HCT116 (cell line): Measurements from ENCODE around the gene PI4KA. TPM values are rescaled to one million over a fixed set of nuclear protein-coding genes. Genes with fewer than 3 reads are reported as not detected.

Source experiments
- ATAC-seq: fragments of 200-7000 bp; cut with Tn5 transposase; 2 replicates; pipeline ENCODE4 v1.9.1; 2020; ENCODE audit warnings: mild to moderate bottlenecking, moderate library complexity
- BruUV-seq: library from RNA; stranded (reverse); fragments of 400-500 nt; replicated peaks from 2 replicates; lab custom pipeline; 2021; lab: Mats Ljungman, UMichigan
- CTCF ChIA-PET: fragments of 300-600 bp; sonication (Branson Sonifier 250); formaldehyde crosslinking; loops from one replicate; lab custom pipeline; 2021; ENCODE audit warnings: antibody characterized with exemption; lab: Charles Lee
- POLR2A ChIA-PET: fragments of 300-600, 350-600 bp; sonication (Branson Sonifier 250); formaldehyde crosslinking; loops from one replicate; lab custom pipeline; 2021; ENCODE audit warnings: antibody characterized with exemption; lab: Charles Lee
- RAD21 ChIA-PET, 2 experiments: fragments of 300-600 bp; sonication (Branson Sonifier 250); formaldehyde crosslinking; loops; one replicate each; lab custom pipeline; 2023; ENCODE audit warnings: low total read pairs in 2 of 2; ENCODE audit not compliant: uncharacterized antibody in 2 of 2, unreplicated experiment in 2 of 2, low non-redundant PET in 1 of 2; lab: Charles Lee
- DNase-seq: peaks from one replicate; pipeline ENCODE4 v3.0.0-alpha.2; 2010; ENCODE audit warnings: low read depth, low spot score
- H2AFZ ChIP-seq: fragments of 200-600 bp; shearing (Covaris generic), sonication (generic); 2 replicates; pipeline ENCODE4 v1.6.1; 2017; ENCODE audit warnings: low read depth, mixed run types, mixed read lengths, antibody characterized with exemption, low read length; ENCODE audit not compliant: poor library complexity, severe bottlenecking
- H3K27ac ChIP-seq: 2 replicates; pipeline ENCODE4 v1.5.1; 2012; ENCODE audit warnings: low read depth, low read length
- H3K27me3 ChIP-seq: fragments of 200-600 bp; sonication (generic); 2 replicates; pipeline ENCODE4 v1.6.1; 2016; ENCODE audit warnings: mixed run types, low read length, mixed read lengths; ENCODE audit not compliant: insufficient read depth
- H3K36me3 ChIP-seq, 2 experiments: fragments of 200-500 bp in 1 of 2; fragments of 200-600 bp in 1 of 2; sonication (Bioruptor generic) in 1 of 2; sonication (generic) in 1 of 2; 2 replicates each; pipeline versions ENCODE4 v1.5.1 to v1.6.1; 2014 to 2016; ENCODE audit warnings: low read length in 2 of 2, inconsistent platforms in 1 of 2, mixed read lengths in 1 of 2, mixed run types in 1 of 2; ENCODE audit not compliant: insufficient read depth in 2 of 2, control insufficient read depth in 1 of 2
- H3K4me1 ChIP-seq, 2 experiments: fragments of 200-600 bp in 1 of 2; sonication (generic) in 1 of 2; 2 replicates each; pipeline versions ENCODE4 v1.5.1 to v1.6.1; 2012 to 2017; ENCODE audit warnings: low read length in 2 of 2, inconsistent platforms in 1 of 2, mild to moderate bottlenecking in 1 of 2, mixed read lengths in 1 of 2, mixed run types in 1 of 2, moderate library complexity in 1 of 2; ENCODE audit not compliant: insufficient read depth in 2 of 2, control insufficient read depth in 1 of 2
- H3K4me2 ChIP-seq: fragments of 200-600 bp; sonication (generic); 2 replicates; pipeline ENCODE4 v1.6.1; 2017; ENCODE audit warnings: mixed run types, low read length, mixed read lengths
- H3K4me3 ChIP-seq, 2 experiments: fragments of 200-600 bp in 1 of 2; sonication (generic) in 1 of 2; replicated peaks in 1 of 2; 2 replicates each; pipeline ENCODE4 v1.5.1; 2011 to 2016; ENCODE audit warnings: low read length in 2 of 2, control low read depth in 1 of 2, low read depth in 1 of 2, mild to moderate bottlenecking in 1 of 2, mixed read lengths in 1 of 2, mixed run types in 1 of 2
- H3K79me2 ChIP-seq: fragments of 200-600 bp; sonication (generic); 2 replicates; pipeline ENCODE4 v1.6.1; 2017; ENCODE audit warnings: mild to moderate bottlenecking, mixed run types, low read length, moderate library complexity, mixed read lengths; ENCODE audit not compliant: insufficient read depth
- H3K9ac ChIP-seq: fragments of 200-600 bp; sonication (generic); 2 replicates; pipeline ENCODE4 v1.6.1; 2016; ENCODE audit warnings: low read length, mixed read lengths
- H3K9me2 ChIP-seq: fragments of 200-600 bp; sonication (generic), shearing (Covaris generic); 2 replicates; pipeline ENCODE4 v1.6.1; 2017; ENCODE audit warnings: mixed run types, mild to moderate bottlenecking, moderate library complexity; ENCODE audit not compliant: insufficient read depth
- H3K9me3 ChIP-seq, 2 experiments: fragments of 200-500 bp in 1 of 2; fragments of 200-600 bp in 1 of 2; sonication (Bioruptor generic) in 1 of 2; sonication (generic) in 1 of 2; 2 replicates each; pipeline ENCODE4 v1.6.1; 2014 to 2017; ENCODE audit warnings: low read length in 2 of 2, mixed read lengths in 2 of 2, inconsistent platforms in 1 of 2, low read depth in 1 of 2, mild to moderate bottlenecking in 1 of 2, mixed run types in 1 of 2, moderate library complexity in 1 of 2; ENCODE audit not compliant: control insufficient read depth in 1 of 2, insufficient read depth in 1 of 2
- H4K20me1 ChIP-seq: fragments of 200-600 bp; sonication (generic), shearing (Covaris generic); 2 replicates; pipeline ENCODE4 v1.6.1; 2017; ENCODE audit warnings: mixed run types, mild to moderate bottlenecking, moderate library complexity; ENCODE audit not compliant: insufficient read depth
- CBX3 ChIP-seq: IDR thresholded peaks from 2 replicates; pipeline ENCODE4 v1.6.1; 2012; ENCODE audit warnings: low read depth
- CEBPB ChIP-seq: IDR thresholded peaks from 2 replicates; pipeline ENCODE4 v1.6.1; 2012; ENCODE audit warnings: low read depth
- ELF1 ChIP-seq: IDR thresholded peaks from 2 replicates; pipeline ENCODE4 v1.6.1; 2012; ENCODE audit warnings: low read depth, borderline replicate concordance
- EZH2phosphoT487 ChIP-seq: fragments of 200-600 bp; IDR thresholded peaks from 2 replicates; pipeline ENCODE4 v1.6.1; 2018; ENCODE audit warnings: antibody characterized with exemption, borderline replicate concordance
- FOSL1 ChIP-seq: IDR thresholded peaks from 2 replicates; pipeline ENCODE4 v1.6.1; 2012; ENCODE audit warnings: low read depth
- JUND ChIP-seq: IDR thresholded peaks from 2 replicates; pipeline ENCODE4 v1.6.1; 2012
- RAD21 ChIP-seq: IDR thresholded peaks from 2 replicates; pipeline ENCODE4 v1.6.1; 2012; ENCODE audit warnings: low read depth, mild to moderate bottlenecking
- SRF ChIP-seq: IDR thresholded peaks from 2 replicates; pipeline ENCODE4 v1.6.1; 2012; ENCODE audit warnings: low read depth
- TCF7L2 ChIP-seq: IDR thresholded peaks from 2 replicates; pipeline ENCODE4 v1.7.0; 2011; ENCODE audit warnings: borderline replicate concordance, inconsistent platforms; ENCODE audit not compliant: insufficient read depth, insufficient read length; ENCODE audit errors: extremely low read depth
- ZFX ChIP-seq: fragments of 450-650 bp; IDR thresholded peaks from 2 replicates; pipeline ENCODE4 v1.6.1; 2017
- intact Hi-C: fragments of 100-400 bp; cut with micrococcal nuclease; formaldehyde crosslinking; loops from 2 replicates; pipeline ENCODE4 v1.10.0; 2022
- total RNA-seq: library from RNA; stranded (reverse); gene quantifications from one replicate; pipeline ENCODE4 v1.2.1, GENCODE V29; 2021; ENCODE audit not compliant: unreplicated experiment
- TF ChIP-seq, protein P1 (sequence below), 3 experiments: fragments of 200-600 bp in 1 of 3; sonication (generic) in 1 of 3; IDR thresholded peaks in 2 of 3; conservative IDR thresholded peaks in 1 of 3; 2 replicates each; pipeline ENCODE4 v1.5.1; 2012 to 2017; ENCODE audit warnings: low read depth in 2 of 3, low read length in 2 of 3, antibody characterized with exemption in 1 of 3, borderline replicate concordance in 1 of 3, control low read depth in 1 of 3, mild to moderate bottlenecking in 1 of 3, mixed read lengths in 1 of 3, mixed run types in 1 of 3, moderate library complexity in 1 of 3; ENCODE audit not compliant: insufficient read depth in 1 of 3
- TF ChIP-seq, protein P2 (sequence below): IDR thresholded peaks from 2 replicates; pipeline ENCODE4 v1.6.1; 2011; ENCODE audit warnings: mild to moderate bottlenecking, low read length, moderate library complexity; ENCODE audit not compliant: insufficient replicate concordance; ENCODE audit errors: extremely low read depth
- TF ChIP-seq, protein P3 (sequence below): IDR thresholded peaks from 2 replicates; pipeline ENCODE4 v1.6.1; 2012

The PI4KA gene
- total RNA-seq, 1 experiment from 2014 or later: 59.6 TPM

DNA sequence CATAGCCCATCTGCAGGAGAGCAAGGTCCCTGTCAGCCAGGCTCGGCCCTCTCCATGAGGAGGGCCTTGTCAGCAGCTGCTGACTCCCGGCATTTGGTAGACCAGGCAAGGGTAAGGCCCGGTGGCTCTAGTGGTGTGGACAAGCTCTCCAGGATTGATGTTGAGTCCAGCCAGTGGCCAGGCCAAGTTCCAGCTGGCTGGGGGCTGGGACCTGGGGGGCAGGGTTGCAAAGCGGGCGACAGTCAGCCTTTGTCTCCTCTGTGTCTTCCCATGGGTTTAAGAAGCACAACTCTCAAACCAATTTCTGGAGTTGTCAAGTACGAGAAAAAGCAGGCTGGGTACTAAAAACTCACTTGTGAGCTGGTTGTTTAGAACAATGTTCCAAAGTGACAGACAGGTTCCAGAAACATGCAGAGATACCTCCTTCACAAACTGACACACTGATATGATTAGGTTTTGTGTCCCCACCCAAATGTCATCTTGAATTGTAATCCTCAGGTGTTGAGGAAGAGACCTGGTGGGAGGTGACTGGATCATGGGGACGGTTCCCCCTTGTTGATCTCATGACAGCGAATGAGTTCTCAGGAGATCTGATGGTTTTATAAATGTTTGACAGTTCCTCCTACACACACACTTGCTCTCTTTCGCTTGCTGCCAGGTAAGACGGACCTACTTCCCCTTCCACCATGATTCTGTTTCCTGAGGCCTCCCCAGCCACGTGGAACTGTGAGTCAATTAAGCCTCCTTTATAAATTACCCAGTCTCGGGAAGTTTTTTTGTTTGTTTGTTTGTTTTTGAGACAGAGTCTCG lies 137.0 kb downstream of the PI4KA start:
- DNase-seq (no peak), ATAC-seq (no peak)
- TF ChIP-seq CBX3: no peak
- TF ChIP-seq CEBPB: no peak
- Histone ChIP-seq H3K27me3 (no peaks in the 10 kb centered on the region), H3K79me2 (no peaks in the 10 kb centered on the region), H3K36me3 (no peaks in the 10 kb centered on the region), H2AFZ (no peak overlapping the region), H3K4me2 (no peak overlapping the region), H3K9me3 (no peaks in the 10 kb centered on the region), H4K20me1 (no peaks in the 10 kb centered on the region), H3K4me1 (no peaks in the 10 kb centered on the region), H3K27ac (no peak overlapping the region), H3K9me2 (no peaks in the 10 kb centered on the region), H3K9ac (no peak overlapping the region), H3K4me3 (no peak overlapping the region)
- ChIA-PET RAD21 (no interaction called here), POLR2A (no interaction called here), CTCF (no interaction called here)
- no TSS peak for BruUV-seq
- intact Hi-C loops: no loop called here

DNA sequence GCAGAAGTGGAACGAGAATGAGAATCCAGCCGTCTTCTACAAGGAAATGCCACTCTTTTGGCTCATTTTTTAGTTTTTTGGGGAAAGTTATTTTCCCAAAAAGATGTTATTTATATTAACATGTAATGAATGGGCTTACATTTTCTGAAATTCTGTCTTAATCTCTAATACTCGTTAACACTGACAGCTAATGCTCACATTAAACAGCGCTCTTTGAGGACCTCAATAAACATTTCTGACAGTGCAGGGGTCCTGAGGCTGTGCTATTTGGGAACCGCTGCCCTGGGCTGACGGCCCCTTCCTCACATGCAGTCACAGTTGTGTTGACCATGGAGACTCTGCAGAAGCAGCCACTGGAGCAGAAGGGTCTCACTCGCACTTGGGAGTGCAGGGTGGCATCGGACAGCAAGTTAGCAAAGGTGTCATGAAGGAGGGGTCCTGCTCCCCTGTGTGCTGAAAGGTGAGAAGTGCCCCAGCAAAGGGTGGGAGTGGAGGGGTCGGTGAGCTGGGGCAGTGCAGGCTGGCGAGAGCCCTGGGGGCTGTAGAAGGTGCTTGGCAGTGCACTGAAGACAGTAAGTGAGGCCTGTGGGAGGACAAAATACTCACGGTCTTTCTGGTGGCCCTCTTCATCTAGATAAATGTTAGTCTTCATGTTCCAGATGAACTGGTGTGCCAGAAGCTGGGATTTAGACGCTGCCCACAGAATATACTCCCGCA lies 137.8 kb downstream of the PI4KA start:
- intact Hi-C loops: no loop called here
- no peaks in the 10 kb centered on the region for H3K79me2 ChIP-seq
- ChIA-PET CTCF (no interaction called here), RAD21 (no interaction called here), POLR2A (interaction anchor here (0.6 kb wide), 1 partner anchor 38 kb away, joined by 3 read pairs; no protein-coding TSS in a partner anchor)
- ATAC-seq: no peak
- H2AFZ ChIP-seq: no peak overlapping the region
- no TSS peak for BruUV-seq
- H3K9me3 ChIP-seq: no peaks in the 10 kb centered on the region
- no peak overlapping the region for H3K4me3 ChIP-seq
- no peak overlapping the region for H3K9ac ChIP-seq
- H3K4me1 ChIP-seq: no peaks in the 10 kb centered on the region
- H3K4me2 ChIP-seq: no peak overlapping the region
- no peaks in the 10 kb centered on the region for H4K20me1 ChIP-seq
- H3K27ac ChIP-seq: no peak overlapping the region
- DNase-seq: no peak
- TF ChIP-seq ZFX (no peak), EZH2phosphoT487 (no peak), SRF (no peak), CBX3 (no peak), FOSL1 (no peak), TCF7L2 (no peak), CEBPB (no peak), JUND (no peak), ELF1 (no peak), RAD21 (no peak)
- TF ChIP-seq, protein P1, sequence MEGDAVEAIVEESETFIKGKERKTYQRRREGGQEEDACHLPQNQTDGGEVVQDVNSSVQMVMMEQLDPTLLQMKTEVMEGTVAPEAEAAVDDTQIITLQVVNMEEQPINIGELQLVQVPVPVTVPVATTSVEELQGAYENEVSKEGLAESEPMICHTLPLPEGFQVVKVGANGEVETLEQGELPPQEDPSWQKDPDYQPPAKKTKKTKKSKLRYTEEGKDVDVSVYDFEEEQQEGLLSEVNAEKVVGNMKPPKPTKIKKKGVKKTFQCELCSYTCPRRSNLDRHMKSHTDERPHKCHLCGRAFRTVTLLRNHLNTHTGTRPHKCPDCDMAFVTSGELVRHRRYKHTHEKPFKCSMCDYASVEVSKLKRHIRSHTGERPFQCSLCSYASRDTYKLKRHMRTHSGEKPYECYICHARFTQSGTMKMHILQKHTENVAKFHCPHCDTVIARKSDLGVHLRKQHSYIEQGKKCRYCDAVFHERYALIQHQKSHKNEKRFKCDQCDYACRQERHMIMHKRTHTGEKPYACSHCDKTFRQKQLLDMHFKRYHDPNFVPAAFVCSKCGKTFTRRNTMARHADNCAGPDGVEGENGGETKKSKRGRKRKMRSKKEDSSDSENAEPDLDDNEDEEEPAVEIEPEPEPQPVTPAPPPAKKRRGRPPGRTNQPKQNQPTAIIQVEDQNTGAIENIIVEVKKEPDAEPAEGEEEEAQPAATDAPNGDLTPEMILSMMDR (IDR thresholded peaks at IDR 0.05 in 2 of 3, conservative IDR thresholded peaks at IDR 0.05 in 1 of 3; ENCODE audit: borderline replicate concordance in 1 of 3, insufficient read depth in 1 of 3, low read depth in 2 of 3, low read length in 2 of 3): no peak
- TF ChIP-seq, protein P2, sequence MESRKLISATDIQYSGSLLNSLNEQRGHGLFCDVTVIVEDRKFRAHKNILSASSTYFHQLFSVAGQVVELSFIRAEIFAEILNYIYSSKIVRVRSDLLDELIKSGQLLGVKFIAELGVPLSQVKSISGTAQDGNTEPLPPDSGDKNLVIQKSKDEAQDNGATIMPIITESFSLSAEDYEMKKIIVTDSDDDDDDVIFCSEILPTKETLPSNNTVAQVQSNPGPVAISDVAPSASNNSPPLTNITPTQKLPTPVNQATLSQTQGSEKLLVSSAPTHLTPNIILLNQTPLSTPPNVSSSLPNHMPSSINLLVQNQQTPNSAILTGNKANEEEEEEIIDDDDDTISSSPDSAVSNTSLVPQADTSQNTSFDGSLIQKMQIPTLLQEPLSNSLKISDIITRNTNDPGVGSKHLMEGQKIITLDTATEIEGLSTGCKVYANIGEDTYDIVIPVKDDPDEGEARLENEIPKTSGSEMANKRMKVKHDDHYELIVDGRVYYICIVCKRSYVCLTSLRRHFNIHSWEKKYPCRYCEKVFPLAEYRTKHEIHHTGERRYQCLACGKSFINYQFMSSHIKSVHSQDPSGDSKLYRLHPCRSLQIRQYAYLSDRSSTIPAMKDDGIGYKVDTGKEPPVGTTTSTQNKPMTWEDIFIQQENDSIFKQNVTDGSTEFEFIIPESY: no peak
- TF ChIP-seq, protein P3, sequence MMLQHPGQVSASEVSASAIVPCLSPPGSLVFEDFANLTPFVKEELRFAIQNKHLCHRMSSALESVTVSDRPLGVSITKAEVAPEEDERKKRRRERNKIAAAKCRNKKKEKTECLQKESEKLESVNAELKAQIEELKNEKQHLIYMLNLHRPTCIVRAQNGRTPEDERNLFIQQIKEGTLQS: no peak
- no peaks in the 10 kb centered on the region for H3K27me3 ChIP-seq
- no peaks in the 10 kb centered on the region for H3K9me2 ChIP-seq
- no peaks in the 10 kb centered on the region for H3K36me3 ChIP-seq
